A549 (cell line): Measurements from ENCODE around the gene NDUFS8. TPM values are rescaled to one million over a fixed set of nuclear protein-coding genes. Genes with fewer than 3 reads are reported as not detected.

Experiments used
- ATAC-seq, 2 experiments: fragments of 200-7000 bp in 1 of 2; fragments of >200 bp in 1 of 2; cut with Nextera tagmentation in 1 of 2; cut with Tn5 transposase in 1 of 2; 3 replicates each; pipeline versions ENCODE4 v1.8.0 to v1.9.1; 2018 to 2020; ENCODE audit warnings: mild to moderate bottlenecking in 1 of 2, moderate library complexity in 1 of 2
- CTCF ChIA-PET: fragments of 300-600 bp; sonication (Branson Sonifier 250); formaldehyde crosslinking; extraction: SDS; loops from one replicate; lab custom pipeline; 2021; ENCODE audit warnings: antibody characterized with exemption, inconsistent platforms; lab: Yijun Ruan, JAX
- POLR2A ChIA-PET: fragments of 350-600 bp; formaldehyde crosslinking; extraction: SDS; loops from one replicate; lab custom pipeline; 2021; ENCODE audit warnings: antibody characterized with exemption, inconsistent platforms; lab: Yijun Ruan, JAX
- DNase-seq, 2 experiments: peaks; one replicate each; pipeline versions ENCODE4 v3.0.0 to v3.0.0-alpha.2; 2011 to 2016; ENCODE audit warnings: low read depth in 1 of 2, low spot score in 1 of 2
- FAIRE-seq: peaks from 2 replicates; lab custom pipeline; 2011; peaks lifted over from hg19 to GRCh38; lab: Jason Lieb, UNC
- H3K27ac ChIP-seq, 2 experiments: fragments of >200 bp; sonication (Bioruptor Twin); formaldehyde crosslinking; 3 replicates each; pipeline ENCODE4 v1.5.1; 2016 to 2017
- H3K4me1 ChIP-seq: fragments of >200 bp; sonication (Bioruptor Twin); formaldehyde crosslinking; 3 replicates; pipeline ENCODE4 v1.6.1; 2016
- H3K4me2 ChIP-seq: fragments of >200 bp; sonication (Bioruptor Twin); formaldehyde crosslinking; 3 replicates; pipeline ENCODE4 v1.6.1; 2016
- H3K4me3 ChIP-seq: fragments of >200 bp; sonication (Bioruptor Twin); formaldehyde crosslinking; 3 replicates; pipeline ENCODE4 v1.5.1; 2016
- H3K9me3 ChIP-seq: fragments of >200 bp; sonication (Bioruptor Twin); formaldehyde crosslinking; 3 replicates; pipeline ENCODE4 v1.6.1; 2016
- CBX2 ChIP-seq: fragments of 200-600 bp; sonication (generic); IDR thresholded peaks from 2 replicates; pipeline ENCODE4 v1.6.1; 2016; ENCODE audit warnings: low read depth, mild to moderate bottlenecking, borderline replicate concordance
- EP300 ChIP-seq, 2 experiments: fragments of >200 bp; sonication (Bioruptor Twin); formaldehyde crosslinking; IDR thresholded peaks; 2 replicates in 1 of 2; 3 replicates in 1 of 2; pipeline ENCODE4 v1.6.1; 2016 to 2017
- ESRRA ChIP-seq: fragments of 150-350 bp; IDR thresholded peaks from 2 replicates; pipeline ENCODE4 v1.6.1; 2014; ENCODE audit warnings: mild to moderate bottlenecking, low read length, borderline replicate concordance
- FOSB ChIP-seq: fragments of 250-450 bp; sonication (Bioruptor Pico); IDR thresholded peaks from 2 replicates; pipeline ENCODE4 v1.5.0; 2020; ENCODE audit warnings: mild to moderate bottlenecking, moderate library complexity
- HOXB13 ChIP-seq: fragments of 250-450 bp; sonication (Bioruptor Pico); IDR thresholded peaks from 2 replicates; pipeline ENCODE4 v1.5.0; 2020; ENCODE audit warnings: low read depth, mild to moderate bottlenecking, moderate library complexity
- HOXB5 ChIP-seq: fragments of 250-450 bp; sonication (Bioruptor Pico); IDR thresholded peaks from 2 replicates; pipeline ENCODE4 v1.5.0; 2020; ENCODE audit warnings: mild to moderate bottlenecking, moderate library complexity
- MAFK ChIP-seq: fragments of 450-650 bp; IDR thresholded peaks from 2 replicates; pipeline ENCODE4 v1.6.1; 2014; ENCODE audit not compliant: partially characterized antibody
- MAZ ChIP-seq: fragments of 150-350 bp; IDR thresholded peaks from 2 replicates; pipeline ENCODE4 v1.6.1; 2014; ENCODE audit warnings: antibody characterized with exemption, low read depth, low read length, borderline replicate concordance
- NFE2L2 ChIP-seq: fragments of 150-350 bp; conservative IDR thresholded peaks from 2 replicates; pipeline ENCODE4 v1.6.1; 2014; ENCODE audit warnings: low read length
- NPAS2 ChIP-seq: fragments of 250-450 bp; sonication (Bioruptor Pico); IDR thresholded peaks from 2 replicates; pipeline ENCODE4 v1.8.0; 2022; ENCODE audit warnings: mild to moderate bottlenecking, moderate library complexity, borderline replicate concordance
- NR3C1 ChIP-seq: fragments of >200 bp; sonication (Bioruptor Twin); formaldehyde crosslinking; IDR thresholded peaks from 3 replicates; pipeline ENCODE4 v1.6.1; 2017
- POLR2AphosphoS2 ChIP-seq: conservative IDR thresholded peaks from 2 replicates; pipeline ENCODE4 v1.6.1; 2012; ENCODE audit warnings: low read length, improper control_type of control experiment, inconsistent platforms
- RAD21 ChIP-seq, 2 experiments: fragments of >200 bp in 1 of 2; sonication (Bioruptor Twin) in 1 of 2; formaldehyde crosslinking in 1 of 2; IDR thresholded peaks in 1 of 2; conservative IDR thresholded peaks in 1 of 2; 2 replicates in 1 of 2; 3 replicates in 1 of 2; pipeline ENCODE4 v1.6.1; 2012 to 2018; ENCODE audit warnings: inconsistent platforms in 1 of 2
- RARB ChIP-seq: fragments of 250-450 bp; sonication (Bioruptor Pico); IDR thresholded peaks from 2 replicates; pipeline ENCODE4 v1.8.0; 2021; ENCODE audit warnings: mild to moderate bottlenecking, moderate library complexity
- REST ChIP-seq: fragments of 200-600 bp; sonication (generic); IDR thresholded peaks from 2 replicates; pipeline ENCODE4 v1.6.1; 2016; ENCODE audit warnings: antibody characterized with exemption, mild to moderate bottlenecking, moderate library complexity
- SREBF2 ChIP-seq: fragments of 450-650 bp; IDR thresholded peaks from 2 replicates; pipeline ENCODE4 v1.6.1; 2014; ENCODE audit warnings: mild to moderate bottlenecking, moderate library complexity
- USF2 ChIP-seq: fragments of 450-650 bp; IDR thresholded peaks from 2 replicates; pipeline ENCODE4 v1.6.1; 2014; ENCODE audit warnings: antibody characterized with exemption
- ZFP36 ChIP-seq: fragments of 450-650 bp; IDR thresholded peaks from 2 replicates; pipeline ENCODE4 v1.6.1; 2014; ENCODE audit warnings: borderline replicate concordance; ENCODE audit not compliant: partially characterized antibody
- WGBS: methylation state at CpG from one replicate; pipeline ENCODE4 v1.1.6; 2017; ENCODE audit errors: missing lambda C conversion rate; 5-methylcytosine and 5-hydroxymethylcytosine counted together
- polyA plus RNA-seq, 4 experiments: library from polyadenylated mRNA; depleted of rRNA in 3 of 4; stranded (reverse); fragments of >200 nt; fragmentation: RNase III in 1 of 4; extraction: RNeasy Plus Mini Kit Qiagen cat#74134 plus additional on column Dnase treatment in 1 of 4; gene quantifications; 2 replicates in 3 of 4; 3 replicates in 1 of 4; pipeline ENCODE4 v1.2.3, GENCODE V29; 2011 to 2017
- TF ChIP-seq, protein P1 (sequence below): fragments of 250-450 bp; sonication (Bioruptor Pico); IDR thresholded peaks from 2 replicates; pipeline ENCODE4 v1.5.0; 2020; ENCODE audit warnings: low read depth, mild to moderate bottlenecking, moderate library complexity
- TF ChIP-seq, protein P2 (sequence below): IDR thresholded peaks from 2 replicates; pipeline ENCODE4 v1.6.1; 2012

The NDUFS8 gene
- polyA plus RNA-seq, 2 of the 4 experiments (the other 2 are of a cell fraction), result 71.0 to 298 TPM

- WGBS, result 72% methylated on average over 13 of the region's 36 CpGs
- peaks cover 37% of the 10 kb centered on the region for H3K4me1 ChIP-seq
- DNase-seq (peak; percentile 53), ATAC-seq (0 out of 6 replicates have a peak, but pooled peaks have one; percentile 1 to 2), FAIRE-seq (no peak)
- ChIA-PET CTCF (interaction anchor here (0.9 to 7.3 kb wide), 8 partner anchors 11 to 403 kb away, joined by 3 to 60 read pairs (median 6); partner anchors contain the start of gene ALDH3B1), POLR2A (interaction anchor here (0.6 to 1.5 kb wide), 5 partner anchors 19 to 32 kb away, joined by 3 to 6 read pairs (median 3); no protein-coding TSS in a partner anchor)
- H3K27ac ChIP-seq, result peak overlapping the region; percentile 60 to 96; a peak in 5 of 6 replicates
- TF ChIP-seq USF2 (no peak), NR3C1 (no peak), MAZ (no peak), ESRRA (no peak), NFE2L2 (no peak), REST (no peak), HOXB13 (CRISPR knock-in tag) (no peak)
- TF ChIP-seq, protein P1, sequence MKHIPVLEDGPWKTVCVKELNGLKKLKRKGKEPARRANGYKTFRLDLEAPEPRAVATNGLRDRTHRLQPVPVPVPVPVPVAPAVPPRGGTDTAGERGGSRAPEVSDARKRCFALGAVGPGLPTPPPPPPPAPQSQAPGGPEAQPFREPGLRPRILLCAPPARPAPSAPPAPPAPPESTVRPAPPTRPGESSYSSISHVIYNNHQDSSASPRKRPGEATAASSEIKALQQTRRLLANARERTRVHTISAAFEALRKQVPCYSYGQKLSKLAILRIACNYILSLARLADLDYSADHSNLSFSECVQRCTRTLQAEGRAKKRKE (CRISPR knock-in tag), result no peak
- TF ChIP-seq, protein P2, sequence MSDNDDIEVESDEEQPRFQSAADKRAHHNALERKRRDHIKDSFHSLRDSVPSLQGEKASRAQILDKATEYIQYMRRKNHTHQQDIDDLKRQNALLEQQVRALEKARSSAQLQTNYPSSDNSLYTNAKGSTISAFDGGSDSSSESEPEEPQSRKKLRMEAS, result no peak
- H3K4me2 ChIP-seq, result peak overlapping the region; percentile 47; the same call in 2 of the 3 replicates
- no peaks in the 10 kb centered on the region for H3K9me3 ChIP-seq
- H3K4me3 ChIP-seq, result no peak overlapping the region
Observed at GRCh38 chr11:68043349-68044144, 13.1 kb downstream of the NDUFS8 start.

DNA sequence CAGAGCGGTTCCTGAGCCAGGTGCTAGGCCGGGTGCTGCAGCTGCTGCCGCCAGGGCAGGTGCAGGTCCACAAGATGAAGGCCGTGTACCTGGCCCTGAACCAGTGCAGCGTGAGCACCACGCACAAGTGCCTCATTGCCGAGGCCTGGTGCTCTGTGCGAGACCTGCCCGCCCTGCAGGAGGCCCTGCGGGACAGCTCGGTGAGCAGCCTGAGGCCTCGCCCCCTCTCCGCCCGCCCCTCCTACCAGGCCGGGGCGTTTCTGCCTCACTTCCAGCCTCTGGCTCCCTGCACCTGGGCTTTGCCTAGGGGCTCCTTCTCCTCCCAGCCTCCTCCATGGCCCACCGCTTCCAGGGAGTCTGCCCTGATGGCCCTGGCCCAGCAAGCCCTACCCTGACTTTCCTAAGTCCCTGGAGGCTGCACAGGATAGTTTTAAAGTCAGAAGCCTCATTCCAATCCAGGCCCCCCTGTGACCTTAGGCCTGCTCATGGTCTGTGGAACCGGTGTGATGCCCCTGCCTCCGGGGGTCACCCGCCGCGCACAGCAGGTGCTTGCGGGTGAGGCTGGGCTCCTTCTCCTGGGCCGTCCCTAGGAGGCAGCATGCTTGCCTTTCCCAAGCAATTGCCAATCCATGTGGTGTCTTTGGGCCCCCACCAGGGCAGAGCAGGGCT, 13.8 kb downstream of the NDUFS8 start:
- 89% methylated on average over 17 of the region's 24 CpGs for WGBS
- POLR2A ChIA-PET, result interaction anchor here (0.6 to 0.9 kb wide), 2 partner anchors 31 to 33 kb away, joined by 3 to 6 read pairs; no protein-coding TSS in a partner anchor
- TF ChIP-seq POLR2AphosphoS2 (no peak), REST (no peak), RARB (CRISPR knock-in tag) (no peak), ZFP36 (no peak), RAD21 (conservative IDR thresholded peaks at IDR 0.05 in 1 of 2, IDR thresholded peaks at IDR 0.05 in 1 of 2) (no peak), CBX2 (no peak), HOXB5 (no peak), NFE2L2 (no peak), MAFK (no peak), EP300 (IDR thresholded peaks at IDR 0.05) (no peak), SREBF2 (no peak), NPAS2 (no peak), FOSB (CRISPR knock-in tag) (no peak)
- TF ChIP-seq, protein P2, result no peak
- FAIRE-seq (no peak), ATAC-seq (no peak), DNase-seq (no peak)
- H3K4me2 ChIP-seq, result no peak overlapping the region
- no peaks in the 10 kb centered on the region for H3K9me3 ChIP-seq
- CTCF ChIA-PET, result interaction anchor here (1.2 to 7.3 kb wide), 5 partner anchors 22 to 402 kb away, joined by 4 to 60 read pairs (median 7); partner anchors contain the start of gene ALDH3B1
- H3K4me1 ChIP-seq, result peaks cover 36% of the 10 kb centered on the region
- no peak overlapping the region; a peak in 1 of 6 replicates for H3K27ac ChIP-seq
- H3K4me3 ChIP-seq, result no peak overlapping the region
